ENCODE data around the gene AKR1D1. TPM values are rescaled to one million over a fixed set of nuclear protein-coding genes. Genes with fewer than 3 reads are reported as not detected.

Gene AKR1D1
- total and polyA plus RNA-seq, 8 donors, result not detected

DNA sequence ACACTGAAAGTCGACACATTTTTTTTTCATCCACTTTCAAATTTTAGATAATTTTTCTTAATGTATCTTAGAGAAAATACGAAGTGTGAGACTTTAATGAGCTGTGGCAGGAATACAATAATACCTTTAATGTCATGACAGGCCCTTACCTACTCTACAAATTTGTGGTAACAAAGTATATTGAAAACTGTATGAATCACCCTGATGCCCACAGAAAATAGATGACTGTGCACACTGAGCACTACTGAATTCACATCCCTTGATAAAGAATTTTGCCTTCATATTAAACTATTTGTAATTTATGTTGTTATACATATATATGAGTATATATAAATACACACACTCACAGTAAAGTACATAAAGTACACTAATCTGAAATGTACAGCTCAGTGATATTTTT is 51.7 kb downstream of the AKR1D1 start:
- no peaks in the 10 kb centered on the region for H3K4me1 ChIP-seq
- no peaks in the 10 kb centered on the region for H3K27me3 ChIP-seq
- intact Hi-C loops (cut with DNase I; ENCODE audit: low total_unique reads), result no loop called here
- no peak for DNase-seq
- no peaks in the 10 kb centered on the region for H3K36me3 ChIP-seq
- H3K4me3 ChIP-seq, result no peak overlapping the region
- 37 to 64% (median 41%) methylated on average over 2 of the region's 2 CpGs for whole genome bisulfite sequencing, 5 donors
- TF ChIP-seq, protein P1, sequence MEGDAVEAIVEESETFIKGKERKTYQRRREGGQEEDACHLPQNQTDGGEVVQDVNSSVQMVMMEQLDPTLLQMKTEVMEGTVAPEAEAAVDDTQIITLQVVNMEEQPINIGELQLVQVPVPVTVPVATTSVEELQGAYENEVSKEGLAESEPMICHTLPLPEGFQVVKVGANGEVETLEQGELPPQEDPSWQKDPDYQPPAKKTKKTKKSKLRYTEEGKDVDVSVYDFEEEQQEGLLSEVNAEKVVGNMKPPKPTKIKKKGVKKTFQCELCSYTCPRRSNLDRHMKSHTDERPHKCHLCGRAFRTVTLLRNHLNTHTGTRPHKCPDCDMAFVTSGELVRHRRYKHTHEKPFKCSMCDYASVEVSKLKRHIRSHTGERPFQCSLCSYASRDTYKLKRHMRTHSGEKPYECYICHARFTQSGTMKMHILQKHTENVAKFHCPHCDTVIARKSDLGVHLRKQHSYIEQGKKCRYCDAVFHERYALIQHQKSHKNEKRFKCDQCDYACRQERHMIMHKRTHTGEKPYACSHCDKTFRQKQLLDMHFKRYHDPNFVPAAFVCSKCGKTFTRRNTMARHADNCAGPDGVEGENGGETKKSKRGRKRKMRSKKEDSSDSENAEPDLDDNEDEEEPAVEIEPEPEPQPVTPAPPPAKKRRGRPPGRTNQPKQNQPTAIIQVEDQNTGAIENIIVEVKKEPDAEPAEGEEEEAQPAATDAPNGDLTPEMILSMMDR (IDR thresholded peaks at IDR 0.05), result no peak
- TF ChIP-seq POLR2A (IDR thresholded peaks at IDR 0.05), result no peak
- TF ChIP-seq EP300 (IDR thresholded peaks at IDR 0.05), result no peak
- TF ChIP-seq POLR2AphosphoS5 (IDR thresholded peaks at IDR 0.05), result no peak
- H3K9me3 ChIP-seq, result peaks cover 0 to 20% (median 8%) of the 10 kb centered on the region in 4 donors
- H3K27ac ChIP-seq, result no peak overlapping the region

DNA sequence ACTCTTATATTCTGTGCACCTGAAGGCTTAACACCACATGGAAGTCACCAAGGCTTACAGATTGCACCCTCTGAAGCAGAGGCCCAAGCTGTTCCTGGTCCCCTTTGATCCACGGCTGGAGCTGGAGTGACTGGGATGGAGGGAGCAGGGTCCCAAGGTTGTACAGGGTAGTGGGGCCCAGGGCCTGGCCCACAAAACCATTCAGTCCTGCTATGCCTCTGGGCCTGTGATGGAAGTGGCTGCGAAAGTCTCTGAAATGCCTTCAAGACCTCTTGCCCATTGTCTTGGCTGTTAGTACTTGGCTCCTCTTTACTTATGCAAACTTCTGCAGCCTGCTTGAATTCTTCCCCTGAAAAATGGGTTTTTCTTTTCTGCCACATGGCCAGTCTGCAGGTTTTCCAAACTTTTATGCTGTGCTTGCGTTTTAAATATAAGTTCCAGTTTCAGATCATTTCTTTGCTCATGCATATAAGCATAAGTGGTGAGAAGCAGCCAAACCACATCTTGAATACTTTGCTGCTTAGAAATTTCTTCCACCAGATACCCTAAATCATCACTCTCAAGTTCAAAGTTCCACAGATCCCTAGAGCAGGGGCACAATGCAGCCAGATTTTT is 53.4 kb downstream of the AKR1D1 start:
- H3K36me3 ChIP-seq, result no peaks in the 10 kb centered on the region
- DNase-seq, result no peak
- no peaks in the 10 kb centered on the region for H3K4me1 ChIP-seq
- no peak overlapping the region for H3K27ac ChIP-seq
- TF ChIP-seq, protein P1 (IDR thresholded peaks at IDR 0.05), result no peak
- TF ChIP-seq EP300 (IDR thresholded peaks at IDR 0.05) (no peak), POLR2A (IDR thresholded peaks at IDR 0.05) (no peak), POLR2AphosphoS5 (IDR thresholded peaks at IDR 0.05) (no peak)
- intact Hi-C loops (cut with DNase I; ENCODE audit: low total_unique reads), result no loop called here
- no peaks in the 10 kb centered on the region for H3K27me3 ChIP-seq
- peaks cover 0 to 20% (median 8%) of the 10 kb centered on the region in 4 donors for H3K9me3 ChIP-seq
- WGBS, 5 donors, result 94 to 100% (median 97%) methylated on average over 3 of the region's 3 CpGs
- no peak overlapping the region for H3K4me3 ChIP-seq

DNA sequence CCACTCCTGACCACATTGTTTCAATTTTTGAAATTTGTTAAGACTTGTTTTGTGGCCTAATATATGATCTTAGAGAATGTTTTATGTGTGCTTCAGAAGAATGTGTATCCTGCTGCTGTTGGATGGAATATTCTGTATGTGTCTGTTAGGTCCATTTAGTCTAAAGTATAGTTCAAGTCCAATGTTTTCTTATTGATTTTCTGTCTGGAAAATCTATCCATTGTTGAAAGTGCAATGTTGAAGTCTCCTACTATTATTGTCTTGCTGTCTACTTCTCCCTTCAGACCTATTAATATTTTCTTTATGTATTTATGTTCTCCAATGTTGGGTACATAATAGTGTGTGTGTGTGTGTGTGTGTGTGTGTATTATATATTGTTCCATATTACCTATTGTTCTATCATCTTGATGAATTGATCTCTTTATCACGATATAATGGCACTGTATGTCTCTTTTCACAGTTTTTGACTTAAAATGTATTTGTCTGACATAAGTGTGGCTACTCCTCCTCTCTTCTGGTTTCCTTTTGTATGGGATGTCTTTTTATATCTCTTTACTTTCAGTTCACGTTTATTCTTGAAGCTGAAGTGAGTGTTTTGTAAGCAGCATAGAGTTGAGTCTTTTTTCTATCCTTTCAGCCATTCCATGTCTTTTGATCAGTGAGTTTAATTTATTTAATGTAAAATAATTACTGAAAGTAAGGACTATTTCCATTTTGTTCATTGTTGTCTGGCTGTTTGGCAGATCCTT is 61.3 kb downstream of the AKR1D1 start:
- 65 to 77% (median 76%) methylated on average over 2 of the region's 2 CpGs for WGBS, 5 donors
- no peaks in the 10 kb centered on the region for H3K36me3 ChIP-seq
- intact Hi-C loops (cut with DNase I; ENCODE audit: low total_unique reads), result no loop called here
- H3K9me3 ChIP-seq, result no peaks in the 10 kb centered on the region
- H3K4me1 ChIP-seq, result no peaks in the 10 kb centered on the region
- no peaks in the 10 kb centered on the region for H3K27me3 ChIP-seq
- no peak overlapping the region for H3K27ac ChIP-seq
- DNase-seq, result no peak
- no peak for TF ChIP-seq POLR2AphosphoS5 (IDR thresholded peaks at IDR 0.05)
- no peak for TF ChIP-seq EP300 (IDR thresholded peaks at IDR 0.05)
- no peak for TF ChIP-seq POLR2A (IDR thresholded peaks at IDR 0.05)
- TF ChIP-seq, protein P1 (IDR thresholded peaks at IDR 0.05), result no peak
- no peak overlapping the region for H3K4me3 ChIP-seq

DNA sequence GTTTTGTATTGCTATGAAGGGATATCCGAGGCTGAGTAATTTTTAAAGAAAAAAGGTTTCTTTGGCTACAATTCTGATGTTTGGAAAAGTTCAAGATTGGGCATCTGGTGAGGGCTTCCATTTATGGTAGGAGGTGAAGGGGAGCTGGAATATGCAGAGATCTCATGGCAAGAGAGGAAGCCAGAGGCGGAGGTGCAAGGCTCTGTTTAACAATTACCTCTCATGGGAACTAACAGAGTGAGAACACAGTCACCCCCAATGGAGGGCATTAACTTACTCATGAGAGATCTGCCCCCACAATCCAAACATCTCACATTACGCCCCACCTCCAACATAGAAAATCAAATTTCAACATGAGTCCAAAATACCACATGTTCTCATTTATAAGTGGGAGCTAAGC is 62.0 kb downstream of the AKR1D1 start:
- TF ChIP-seq EP300 (IDR thresholded peaks at IDR 0.05) (no peak), POLR2AphosphoS5 (IDR thresholded peaks at IDR 0.05) (no peak), POLR2A (IDR thresholded peaks at IDR 0.05) (no peak)
- TF ChIP-seq, protein P1 (IDR thresholded peaks at IDR 0.05), result no peak
- Histone ChIP-seq H3K27me3 (no peaks in the 10 kb centered on the region), H3K4me1 (no peaks in the 10 kb centered on the region), H3K27ac (no peak overlapping the region), H3K36me3 (no peaks in the 10 kb centered on the region), H3K4me3 (no peak overlapping the region), H3K9me3 (no peaks in the 10 kb centered on the region)
- WGBS, 5 donors, result 57 to 87% (median 60%) methylated on average over 3 of the region's 3 CpGs
- DNase-seq, result no peak
- intact Hi-C loops (cut with DNase I; ENCODE audit: low total_unique reads), result no loop called here

Data from stomach (tissue), 9 donors.